ENCODE data around the gene FSTL4.

- TF ChIP-seq, protein P1, sequence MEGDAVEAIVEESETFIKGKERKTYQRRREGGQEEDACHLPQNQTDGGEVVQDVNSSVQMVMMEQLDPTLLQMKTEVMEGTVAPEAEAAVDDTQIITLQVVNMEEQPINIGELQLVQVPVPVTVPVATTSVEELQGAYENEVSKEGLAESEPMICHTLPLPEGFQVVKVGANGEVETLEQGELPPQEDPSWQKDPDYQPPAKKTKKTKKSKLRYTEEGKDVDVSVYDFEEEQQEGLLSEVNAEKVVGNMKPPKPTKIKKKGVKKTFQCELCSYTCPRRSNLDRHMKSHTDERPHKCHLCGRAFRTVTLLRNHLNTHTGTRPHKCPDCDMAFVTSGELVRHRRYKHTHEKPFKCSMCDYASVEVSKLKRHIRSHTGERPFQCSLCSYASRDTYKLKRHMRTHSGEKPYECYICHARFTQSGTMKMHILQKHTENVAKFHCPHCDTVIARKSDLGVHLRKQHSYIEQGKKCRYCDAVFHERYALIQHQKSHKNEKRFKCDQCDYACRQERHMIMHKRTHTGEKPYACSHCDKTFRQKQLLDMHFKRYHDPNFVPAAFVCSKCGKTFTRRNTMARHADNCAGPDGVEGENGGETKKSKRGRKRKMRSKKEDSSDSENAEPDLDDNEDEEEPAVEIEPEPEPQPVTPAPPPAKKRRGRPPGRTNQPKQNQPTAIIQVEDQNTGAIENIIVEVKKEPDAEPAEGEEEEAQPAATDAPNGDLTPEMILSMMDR (IDR thresholded peaks at IDR 0.05): no peak
- no peak for TF ChIP-seq POLR2AphosphoS5 (IDR thresholded peaks at IDR 0.05)
Measured at GRCh38 chr5:133222040-133222439, 390.3 kb downstream of the FSTL4 start.

All from prostate gland (tissue), 2 donors.